ENCODE measurements around the gene UQCRHL. TPM values are rescaled to one million over a fixed set of nuclear protein-coding genes. Genes with fewer than 3 reads are reported as not detected.

Gene UQCRHL
- polyA plus RNA-seq, 2 of the 4 experiments (the other 2 are of a cell fraction): 0.68 to 4.1 TPM

DNA sequence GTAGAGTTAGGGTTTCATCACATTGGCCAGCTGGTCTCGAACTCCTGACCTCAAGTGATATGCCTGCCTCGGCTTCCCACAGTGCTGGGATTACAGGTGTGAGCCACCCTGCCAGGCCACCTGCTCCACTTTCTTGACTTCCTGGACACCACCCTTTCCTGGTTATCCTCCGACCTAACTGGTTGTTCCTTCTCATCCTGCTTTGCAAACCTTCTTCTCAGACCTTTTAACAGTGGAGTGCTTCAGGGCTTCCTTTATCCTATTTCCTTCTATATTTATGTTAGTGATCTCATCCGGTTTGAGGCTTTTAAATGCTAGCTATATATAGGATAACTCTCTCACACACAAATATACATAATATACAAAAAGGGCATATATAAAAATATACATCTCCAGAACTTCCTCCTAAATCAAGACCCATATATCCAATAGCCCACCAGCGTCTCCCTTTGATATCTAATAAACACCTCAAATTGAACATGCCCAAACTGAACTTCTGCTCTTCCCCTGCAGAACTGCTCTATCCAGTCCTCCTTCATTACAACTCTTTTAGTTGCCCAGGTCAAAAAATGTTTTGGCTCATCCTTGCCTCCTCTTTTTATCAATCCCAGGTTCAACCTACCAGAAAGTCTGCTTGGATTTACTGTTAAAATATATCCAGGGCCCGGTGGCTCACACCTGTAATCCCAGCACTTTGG, 19.5 kb upstream of the UQCRHL start:
- ATAC-seq (no peak), FAIRE-seq (no peak), DNase-seq (ENCODE audit: low read depth in 1 of 2, low spot score in 1 of 2) (no peak)
- ChIA-PET CTCF (interaction anchor here (1.2 kb wide), 1 partner anchor 11 kb away, joined by 4 read pairs; no protein-coding TSS in a partner anchor), POLR2A (no interaction called here)
- H3K4me2 ChIP-seq: no peak overlapping the region
- TF ChIP-seq TP53 (CRISPR knock-in tag; IDR thresholded peaks at IDR 0.05) (no peak), PHF8 (IDR thresholded peaks at IDR 0.05; ENCODE audit: borderline replicate concordance, low read depth) (no peak), CBX8 (IDR thresholded peaks at IDR 0.05) (no peak), ZNF302 (CRISPR knock-in tag; IDR thresholded peaks at IDR 0.05) (no peak), POLR2AphosphoS2 (conservative IDR thresholded peaks at IDR 0.05; ENCODE audit: low read length) (no peak), ESRRA (IDR thresholded peaks at IDR 0.05; ENCODE audit: borderline replicate concordance, low read length) (no peak), MAFK (IDR thresholded peaks at IDR 0.05; ENCODE audit: partially characterized antibody) (no peak), NR3C1 (IDR thresholded peaks at IDR 0.05) (no peak), NPAS2 (CRISPR knock-in tag; IDR thresholded peaks at IDR 0.05; ENCODE audit: borderline replicate concordance) (no peak), HOXB13 (CRISPR knock-in tag; IDR thresholded peaks at IDR 0.05; ENCODE audit: low read depth) (no peak), NFE2L2 (conservative IDR thresholded peaks at IDR 0.05; ENCODE audit: low read length) (no peak)
- TF ChIP-seq, protein P1, sequence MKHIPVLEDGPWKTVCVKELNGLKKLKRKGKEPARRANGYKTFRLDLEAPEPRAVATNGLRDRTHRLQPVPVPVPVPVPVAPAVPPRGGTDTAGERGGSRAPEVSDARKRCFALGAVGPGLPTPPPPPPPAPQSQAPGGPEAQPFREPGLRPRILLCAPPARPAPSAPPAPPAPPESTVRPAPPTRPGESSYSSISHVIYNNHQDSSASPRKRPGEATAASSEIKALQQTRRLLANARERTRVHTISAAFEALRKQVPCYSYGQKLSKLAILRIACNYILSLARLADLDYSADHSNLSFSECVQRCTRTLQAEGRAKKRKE (CRISPR knock-in tag; IDR thresholded peaks at IDR 0.05; ENCODE audit: low read depth): no peak
- H3K9me3 ChIP-seq: no peaks in the 10 kb centered on the region
- H3K4me1 ChIP-seq: peaks cover 5% of the 10 kb centered on the region
- no peak overlapping the region for H3K27ac ChIP-seq
- no peak overlapping the region for H3K4me3 ChIP-seq
- 75% methylated on average over 6 of the region's 6 CpGs for WGBS (ENCODE audit: missing lambda C conversion rate)

DNA sequence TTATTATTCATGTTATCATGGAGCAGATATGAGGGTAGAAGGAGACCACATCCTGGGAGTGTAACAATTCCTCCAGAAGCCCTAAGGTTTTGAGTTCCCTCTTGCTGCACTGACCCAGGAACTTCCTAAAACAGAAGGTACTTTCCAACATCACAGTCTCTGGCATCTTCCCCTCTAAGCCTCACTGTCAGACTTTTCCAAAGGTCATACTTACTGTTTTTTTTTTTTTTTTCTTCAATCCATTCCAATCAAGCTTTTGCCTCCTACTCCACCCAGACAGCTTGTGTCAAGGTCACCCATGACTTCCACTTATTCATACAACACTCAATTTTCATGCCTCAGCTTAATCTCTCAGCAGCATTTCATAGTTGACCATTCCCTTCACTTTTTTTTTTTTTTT, 18.4 kb upstream of the UQCRHL start:
- FAIRE-seq: no peak
- CTCF ChIA-PET: interaction anchor here (3.6 kb wide), 1 partner anchor 34 kb away, joined by 7 read pairs; no protein-coding TSS in a partner anchor
- H3K4me1 ChIP-seq: no peaks in the 10 kb centered on the region

DNA sequence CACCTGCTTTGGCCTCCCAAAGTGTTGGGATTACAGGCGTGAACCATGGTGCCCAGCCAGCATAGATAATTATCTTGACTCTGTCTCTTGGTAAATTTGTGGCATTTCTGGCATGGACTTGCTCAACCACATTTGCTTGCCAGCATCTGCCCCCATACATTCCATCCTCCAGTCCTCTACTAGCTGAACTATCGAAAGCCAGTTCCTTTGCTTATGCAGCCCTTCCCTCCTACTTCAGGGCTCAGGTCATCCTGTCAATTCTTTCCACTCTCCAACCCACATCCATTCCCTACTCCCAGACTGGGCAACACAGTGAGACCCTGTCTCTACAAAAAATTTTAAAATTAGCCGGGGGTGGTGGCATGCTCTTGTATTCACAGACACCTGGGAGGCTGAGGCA, 13.0 kb upstream of the UQCRHL start:
- H3K4me3 ChIP-seq: no peak overlapping the region
- 78% methylated on average over 3 of the region's 3 CpGs for WGBS (ENCODE audit: missing lambda C conversion rate)
- CTCF ChIA-PET: interaction anchor here (1.2 to 1.8 kb wide), 2 partner anchors 28 to 137 kb away, joined by 3 to 4 read pairs; no protein-coding TSS in a partner anchor
- no peaks in the 10 kb centered on the region for H3K4me1 ChIP-seq
- H3K9me3 ChIP-seq: no peaks in the 10 kb centered on the region
- TF ChIP-seq MAFK (IDR thresholded peaks at IDR 0.05; ENCODE audit: partially characterized antibody) (no peak), TFCP2L1 (CRISPR knock-in tag; IDR thresholded peaks at IDR 0.05) (no peak), HOXB5 (CRISPR knock-in tag; IDR thresholded peaks at IDR 0.05) (no peak), FOXS1 (CRISPR knock-in tag; IDR thresholded peaks at IDR 0.05) (no peak), FOSB (CRISPR knock-in tag; IDR thresholded peaks at IDR 0.05) (no peak), CBX8 (IDR thresholded peaks at IDR 0.05) (no peak), CEBPB (IDR thresholded peaks at IDR 0.05) (no peak), BHLHE40 (IDR thresholded peaks at IDR 0.05; ENCODE audit: low read depth, low read length) (no peak), ZNF302 (CRISPR knock-in tag; IDR thresholded peaks at IDR 0.05) (no peak), NPAS2 (CRISPR knock-in tag; IDR thresholded peaks at IDR 0.05; ENCODE audit: borderline replicate concordance) (no peak), MAZ (IDR thresholded peaks at IDR 0.05; ENCODE audit: borderline replicate concordance, low read depth, low read length) (no peak), HEYL (CRISPR knock-in tag; IDR thresholded peaks at IDR 0.05) (no peak), CHD2 (IDR thresholded peaks at IDR 0.05; ENCODE audit: low read length, partially characterized antibody) (no peak), RNF2 (IDR thresholded peaks at IDR 0.05; ENCODE audit: borderline replicate concordance, low read depth) (no peak), POLR2AphosphoS2 (conservative IDR thresholded peaks at IDR 0.05; ENCODE audit: low read length) (no peak), POLR2A (IDR thresholded peaks at IDR 0.05; ENCODE audit: low read length) (no peak)
- TF ChIP-seq, protein P2, sequence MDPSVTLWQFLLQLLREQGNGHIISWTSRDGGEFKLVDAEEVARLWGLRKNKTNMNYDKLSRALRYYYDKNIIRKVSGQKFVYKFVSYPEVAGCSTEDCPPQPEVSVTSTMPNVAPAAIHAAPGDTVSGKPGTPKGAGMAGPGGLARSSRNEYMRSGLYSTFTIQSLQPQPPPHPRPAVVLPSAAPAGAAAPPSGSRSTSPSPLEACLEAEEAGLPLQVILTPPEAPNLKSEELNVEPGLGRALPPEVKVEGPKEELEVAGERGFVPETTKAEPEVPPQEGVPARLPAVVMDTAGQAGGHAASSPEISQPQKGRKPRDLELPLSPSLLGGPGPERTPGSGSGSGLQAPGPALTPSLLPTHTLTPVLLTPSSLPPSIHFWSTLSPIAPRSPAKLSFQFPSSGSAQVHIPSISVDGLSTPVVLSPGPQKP (IDR thresholded peaks at IDR 0.05; ENCODE audit: low read depth, low read length): no peak
- TF ChIP-seq, protein P3, sequence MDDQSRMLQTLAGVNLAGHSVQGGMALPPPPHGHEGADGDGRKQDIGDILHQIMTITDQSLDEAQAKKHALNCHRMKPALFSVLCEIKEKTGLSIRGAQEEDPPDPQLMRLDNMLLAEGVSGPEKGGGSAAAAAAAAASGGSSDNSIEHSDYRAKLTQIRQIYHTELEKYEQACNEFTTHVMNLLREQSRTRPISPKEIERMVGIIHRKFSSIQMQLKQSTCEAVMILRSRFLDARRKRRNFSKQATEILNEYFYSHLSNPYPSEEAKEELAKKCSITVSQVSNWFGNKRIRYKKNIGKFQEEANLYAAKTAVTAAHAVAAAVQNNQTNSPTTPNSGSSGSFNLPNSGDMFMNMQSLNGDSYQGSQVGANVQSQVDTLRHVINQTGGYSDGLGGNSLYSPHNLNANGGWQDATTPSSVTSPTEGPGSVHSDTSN (IDR thresholded peaks at IDR 0.05): no peak
- TF ChIP-seq, protein P4, sequence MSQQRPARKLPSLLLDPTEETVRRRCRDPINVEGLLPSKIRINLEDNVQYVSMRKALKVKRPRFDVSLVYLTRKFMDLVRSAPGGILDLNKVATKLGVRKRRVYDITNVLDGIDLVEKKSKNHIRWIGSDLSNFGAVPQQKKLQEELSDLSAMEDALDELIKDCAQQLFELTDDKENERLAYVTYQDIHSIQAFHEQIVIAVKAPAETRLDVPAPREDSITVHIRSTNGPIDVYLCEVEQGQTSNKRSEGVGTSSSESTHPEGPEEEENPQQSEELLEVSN (IDR thresholded peaks at IDR 0.05; ENCODE audit: borderline replicate concordance, low read depth): no peak
- H3K27ac ChIP-seq: no peak overlapping the region
- ATAC-seq (peak in 1 of 2 experiments; percentile 38; a peak in 1 of 6 replicates), DNase-seq (ENCODE audit: low read depth in 1 of 2, low spot score in 1 of 2) (no peak), FAIRE-seq (no peak)
- POLR2A ChIA-PET: no interaction called here
- no peak overlapping the region for H3K4me2 ChIP-seq

More for the DNA sequence above, 18.4 kb upstream of the UQCRHL start:
- H3K4me3 ChIP-seq: no peak overlapping the region
- POLR2A ChIA-PET: interaction anchor here (0.6 kb wide), 2 partner anchors 176 to 220 kb away, joined by 3 read pairs; no protein-coding TSS in a partner anchor
- 0 out of 6 replicates have a peak, but pooled peaks of 1 of the 2 experiments have one; percentile 18 for ATAC-seq
- no peak for TF ChIP-seq MAZ (IDR thresholded peaks at IDR 0.05; ENCODE audit: borderline replicate concordance, low read depth, low read length)
- peak overlapping the region in 1 of 2 experiments; percentile 34; a peak in 2 of 6 replicates for H3K27ac ChIP-seq
- H3K9me3 ChIP-seq: no peaks in the 10 kb centered on the region
- no peak for DNase-seq (ENCODE audit: low read depth in 1 of 2, low spot score in 1 of 2)
- no peak overlapping the region for H3K4me2 ChIP-seq

Measured in A549 (cell line).